ENCODE results near the gene NSD2. TPM values are rescaled to one million over a fixed set of nuclear protein-coding genes. Genes with fewer than 3 reads are reported as not detected.
A peak's percentile ranks its signal among the peaks of the same experiment; 100 is the strongest.

The NSD2 gene
- total and polyA plus RNA-seq, 9 of the 15 experiments (the other 6 are each of a cell fraction or from before 2014, with no cell fraction given), result 6.4 to 126 (median 58.8) TPM

MicroRNAs encoded within 50 kb of the gene (microRNA counts, 767-probe panel; counts per million panel counts)
- not detected for microRNA hsa-miR-943

Small RNA genes lying within 50 kb of the gene (microRNA-seq; reads per million reads assigned to microRNA genes)
- not detected for gene MIR943 (ENCODE audit: borderline microRNAs expressed)

Small RNA genes lying within 50 kb of the gene (small RNA-seq; reads per million reads assigned to genes)
- gene SCARNA22, result 829 reads per million, percentile 99 among the genes with 10 or more reads in this experiment

Other genes starting within 250 kb of the NSD2 start
Only the 7 nearest of the 8 such genes appear.
- gene FAM53A, start 187.1 kb upstream of the NSD2 start, total RNA-seq (2014; rRNA removed), result 1.8 and 2.6 TPM in 2 replicates
- gene FAM53A, start 187.1 kb upstream of the NSD2 start, total RNA-seq (2014; rRNA removed; fragmentation: Illumina TruSeq; extraction: Trizol), result 0.76 TPM in 1 of 2 replicates, not detected in the other
- gene FAM53A, start 187.1 kb upstream of the NSD2 start, total RNA-seq (2015; rRNA removed; fragmentation: Illumina TruSeq; extraction: Trizol), result 1.1 TPM in 2 replicates
- 1.6 and 2.0 TPM in 2 replicates for gene FAM53A, start 187.1 kb upstream of the NSD2 start, total RNA-seq (2021)
- 0.53 and 1.3 TPM in 2 replicates for gene FAM53A, start 187.1 kb upstream of the NSD2 start, polyA plus RNA-seq (2011; rRNA removed)
- gene FAM53A, start 187.1 kb upstream of the NSD2 start, polyA plus RNA-seq (2014; fragmentation: Illumina TruSeq; extraction: Trizol), result 0.62 and 1.4 TPM in 2 replicates
- not detected for gene FAM53A, start 187.1 kb upstream of the NSD2 start, polyA plus RNA-seq (2014; fragmentation: Nextera tagmentation; extraction: Ambion mirVana)
- gene FAM53A, start 187.1 kb upstream of the NSD2 start, polyA plus RNA-seq (2014; rRNA removed), result 1.4 and 2.7 TPM in 2 replicates
- gene SLBP, start 159.1 kb upstream of the NSD2 start, total RNA-seq (2014; rRNA removed), result 185 and 221 TPM in 2 replicates
- gene SLBP, start 159.1 kb upstream of the NSD2 start, total RNA-seq (2014; rRNA removed; fragmentation: Illumina TruSeq; extraction: Trizol), result 161 and 175 TPM in 2 replicates
- 148 and 164 TPM in 2 replicates for gene SLBP, start 159.1 kb upstream of the NSD2 start, total RNA-seq (2015; rRNA removed; fragmentation: Illumina TruSeq; extraction: Trizol)
- 123 and 128 TPM in 2 replicates for gene SLBP, start 159.1 kb upstream of the NSD2 start, total RNA-seq (2021)
- gene SLBP, start 159.1 kb upstream of the NSD2 start, polyA plus RNA-seq (2011; rRNA removed), result 121 and 191 TPM in 2 replicates
- 171 and 214 TPM in 2 replicates for gene SLBP, start 159.1 kb upstream of the NSD2 start, polyA plus RNA-seq (2014; fragmentation: Illumina TruSeq; extraction: Trizol)
- 10 to 100 TPM; 49.4 to 81.8 TPM for gene SLBP, start 159.1 kb upstream of the NSD2 start, polyA plus RNA-seq (2014; fragmentation: Nextera tagmentation; extraction: Ambion mirVana)
- 157 and 162 TPM in 2 replicates for gene SLBP, start 159.1 kb upstream of the NSD2 start, polyA plus RNA-seq (2014; rRNA removed)
- gene TMEM129, start 150.1 kb upstream of the NSD2 start, total RNA-seq (2014; rRNA removed), result 34.3 and 44.0 TPM in 2 replicates
- 5.8 and 7.8 TPM in 2 replicates for gene TMEM129, start 150.1 kb upstream of the NSD2 start, total RNA-seq (2014; rRNA removed; fragmentation: Illumina TruSeq; extraction: Trizol)
- 18.4 and 20.4 TPM in 2 replicates for gene TMEM129, start 150.1 kb upstream of the NSD2 start, total RNA-seq (2015; rRNA removed; fragmentation: Illumina TruSeq; extraction: Trizol)
- 40.0 and 40.3 TPM in 2 replicates for gene TMEM129, start 150.1 kb upstream of the NSD2 start, total RNA-seq (2021)
- gene TMEM129, start 150.1 kb upstream of the NSD2 start, polyA plus RNA-seq (2011; rRNA removed), result 17.9 and 28.9 TPM in 2 replicates
- 18.8 and 24.3 TPM in 2 replicates for gene TMEM129, start 150.1 kb upstream of the NSD2 start, polyA plus RNA-seq (2014; fragmentation: Illumina TruSeq; extraction: Trizol)
- gene TMEM129, start 150.1 kb upstream of the NSD2 start, polyA plus RNA-seq (2014; fragmentation: Nextera tagmentation; extraction: Ambion mirVana), result under 1 TPM; 0.34 to 0.53 TPM
- gene TMEM129, start 150.1 kb upstream of the NSD2 start, polyA plus RNA-seq (2014; rRNA removed), result 42.9 and 47.2 TPM in 2 replicates
- 66.3 and 80.2 TPM in 2 replicates for gene TACC3, start 149.9 kb upstream of the NSD2 start, total RNA-seq (2014; rRNA removed)
- 47.1 and 49.7 TPM in 2 replicates for gene TACC3, start 149.9 kb upstream of the NSD2 start, total RNA-seq (2014; rRNA removed; fragmentation: Illumina TruSeq; extraction: Trizol)
- 52.1 and 55.6 TPM in 2 replicates for gene TACC3, start 149.9 kb upstream of the NSD2 start, total RNA-seq (2015; rRNA removed; fragmentation: Illumina TruSeq; extraction: Trizol)
- 112 and 122 TPM in 2 replicates for gene TACC3, start 149.9 kb upstream of the NSD2 start, total RNA-seq (2021)
- 50.3 and 50.8 TPM in 2 replicates for gene TACC3, start 149.9 kb upstream of the NSD2 start, polyA plus RNA-seq (2011; rRNA removed)
- gene TACC3, start 149.9 kb upstream of the NSD2 start, polyA plus RNA-seq (2014; fragmentation: Illumina TruSeq; extraction: Trizol), result 95.2 and 122 TPM in 2 replicates
- gene TACC3, start 149.9 kb upstream of the NSD2 start, polyA plus RNA-seq (2014; fragmentation: Nextera tagmentation; extraction: Ambion mirVana), result 1 to 10 TPM; 1.9 to 2.8 TPM
- gene TACC3, start 149.9 kb upstream of the NSD2 start, polyA plus RNA-seq (2014; rRNA removed), result 90.1 and 102 TPM in 2 replicates
- 39.9 and 43.8 TPM in 2 replicates for gene FGFR3, start 78.1 kb upstream of the NSD2 start, total RNA-seq (2014; rRNA removed)
- 6.3 and 6.5 TPM in 2 replicates for gene FGFR3, start 78.1 kb upstream of the NSD2 start, total RNA-seq (2014; rRNA removed; fragmentation: Illumina TruSeq; extraction: Trizol)
- gene FGFR3, start 78.1 kb upstream of the NSD2 start, total RNA-seq (2015; rRNA removed; fragmentation: Illumina TruSeq; extraction: Trizol), result 12.7 and 14.1 TPM in 2 replicates
- 47.8 and 60.4 TPM in 2 replicates for gene FGFR3, start 78.1 kb upstream of the NSD2 start, total RNA-seq (2021)
- gene FGFR3, start 78.1 kb upstream of the NSD2 start, polyA plus RNA-seq (2011; rRNA removed), result 20.4 and 21.7 TPM in 2 replicates
- gene FGFR3, start 78.1 kb upstream of the NSD2 start, polyA plus RNA-seq (2014; fragmentation: Illumina TruSeq; extraction: Trizol), result 8.4 and 22.9 TPM in 2 replicates
- gene FGFR3, start 78.1 kb upstream of the NSD2 start, polyA plus RNA-seq (2014; fragmentation: Nextera tagmentation; extraction: Ambion mirVana), result 1 to 10 TPM; 1.2 to 1.7 TPM
- gene FGFR3, start 78.1 kb upstream of the NSD2 start, polyA plus RNA-seq (2014; rRNA removed), result 48.9 and 51.5 TPM in 2 replicates
- 99.1 and 118 TPM in 2 replicates for gene LETM1, start 15.2 kb upstream of the NSD2 start, total RNA-seq (2014; rRNA removed)
- 26.9 and 33.1 TPM in 2 replicates for gene LETM1, start 15.2 kb upstream of the NSD2 start, total RNA-seq (2014; rRNA removed; fragmentation: Illumina TruSeq; extraction: Trizol)
- gene LETM1, start 15.2 kb upstream of the NSD2 start, total RNA-seq (2015; rRNA removed; fragmentation: Illumina TruSeq; extraction: Trizol), result 48.3 and 49.6 TPM in 2 replicates
- 105 and 109 TPM in 2 replicates for gene LETM1, start 15.2 kb upstream of the NSD2 start, total RNA-seq (2021)
- 28.3 and 38.6 TPM in 2 replicates for gene LETM1, start 15.2 kb upstream of the NSD2 start, polyA plus RNA-seq (2011; rRNA removed)
- 35.0 and 44.2 TPM in 2 replicates for gene LETM1, start 15.2 kb upstream of the NSD2 start, polyA plus RNA-seq (2014; fragmentation: Illumina TruSeq; extraction: Trizol)
- gene LETM1, start 15.2 kb upstream of the NSD2 start, polyA plus RNA-seq (2014; fragmentation: Nextera tagmentation; extraction: Ambion mirVana), result 1 to 10 TPM; 3.9 to 5.6 TPM
- 67.7 and 72.0 TPM in 2 replicates for gene LETM1, start 15.2 kb upstream of the NSD2 start, polyA plus RNA-seq (2014; rRNA removed)
- 29.1 and 33.3 TPM in 2 replicates for gene NELFA, start 137.6 kb downstream of the NSD2 start, total RNA-seq (2014; rRNA removed)
- 10.6 and 12.0 TPM in 2 replicates for gene NELFA, start 137.6 kb downstream of the NSD2 start, total RNA-seq (2014; rRNA removed; fragmentation: Illumina TruSeq; extraction: Trizol)
- 16.4 and 18.9 TPM in 2 replicates for gene NELFA, start 137.6 kb downstream of the NSD2 start, total RNA-seq (2015; rRNA removed; fragmentation: Illumina TruSeq; extraction: Trizol)
- 59.6 and 63.0 TPM in 2 replicates for gene NELFA, start 137.6 kb downstream of the NSD2 start, total RNA-seq (2021)
- 12.9 and 28.3 TPM in 2 replicates for gene NELFA, start 137.6 kb downstream of the NSD2 start, polyA plus RNA-seq (2011; rRNA removed)
- gene NELFA, start 137.6 kb downstream of the NSD2 start, polyA plus RNA-seq (2014; fragmentation: Illumina TruSeq; extraction: Trizol), result 14.8 and 32.1 TPM in 2 replicates
- 1 to 10 TPM in 1 of 2 experiments, under 1 TPM in 1; 0.76 to 1.4 TPM for gene NELFA, start 137.6 kb downstream of the NSD2 start, polyA plus RNA-seq (2014; fragmentation: Nextera tagmentation; extraction: Ambion mirVana)
- gene NELFA, start 137.6 kb downstream of the NSD2 start, polyA plus RNA-seq (2014; rRNA removed), result 33.6 and 36.5 TPM in 2 replicates

Measured in K562 (cell line).